Peyer's patch (tissue), 4 donors: ENCODE results near the gene TLL1. TPM values are rescaled to one million over a fixed set of nuclear protein-coding genes. Genes with fewer than 3 reads are reported as not detected.

Source experiments
- DNase-seq, 3 donors: peaks; one replicate each; pipeline ENCODE4 v3.0.0-alpha.2; 2017 to 2019
- H3K27ac ChIP-seq, 4 donors: fragments of 200-600 bp; sonication (generic); one replicate each; pipeline ENCODE4 v1.5.1; 2016 to 2019
- H3K27me3 ChIP-seq, 2 donors: fragments of 200-600 bp; sonication (generic); one replicate each; pipeline ENCODE4 v1.5.1; 2019
- H3K36me3 ChIP-seq, 3 donors: fragments of 200-600 bp; sonication (generic); one replicate each; pipeline ENCODE4 v1.5.1; 2016 to 2019
- H3K4me1 ChIP-seq, 4 donors: fragments of 200-600 bp; sonication (generic); one replicate each; pipeline ENCODE4 v1.5.1; 2016 to 2019
- H3K4me3 ChIP-seq, 4 donors: fragments of 200-600 bp; sonication (generic); 1 replicate in 3 of 4; 2 replicates in 1 of 4; pipeline ENCODE4 v1.5.1; 2016 to 2019; ENCODE audit warnings: mild to moderate bottlenecking in 1 of 4
- H3K9me3 ChIP-seq, 4 donors: fragments of 200-600 bp; sonication (generic); one replicate each; pipeline ENCODE4 v1.5.1; 2016 to 2019; ENCODE audit warnings: mild to moderate bottlenecking in 1 of 4
- CTCF ChIP-seq, 6 experiments: fragments of 450-650 bp in 4 of 6; fragments of 200-600 bp in 2 of 6; sonication (generic) in 1 of 6; IDR thresholded peaks; one replicate each; pipeline ENCODE4 v1.5.1; 2017 to 2019; ENCODE audit warnings: antibody characterized with exemption in 6 of 6, mild to moderate bottlenecking in 3 of 6, moderate library complexity in 1 of 6
- POLR2A ChIP-seq, 2 donors: fragments of 450-650 bp; IDR thresholded peaks; one replicate each; pipeline ENCODE4 v1.5.1; 2017; ENCODE audit warnings: antibody characterized with exemption in 2 of 2, mild to moderate bottlenecking in 2 of 2, moderate library complexity in 2 of 2
- total RNA-seq, 4 donors: library from RNA; depleted of rRNA; stranded (reverse); fragments of >200 nt; gene quantifications; one replicate each; pipeline ENCODE4 v1.1.0, GENCODE V29; 2016

The TLL1 gene
- total RNA-seq, 4 donors from 2014 or later: 1.6 to 7.4 (median 5.5) TPM

GRCh38 chr4:165963621-165964020 lies 90.6 kb downstream of the TLL1 start:
- H3K36me3 ChIP-seq: no peaks in the 10 kb centered on the region
- TF ChIP-seq POLR2A (IDR thresholded peaks at IDR 0.05) (no peak), CTCF (IDR thresholded peaks at IDR 0.05) (no peak)
- no peaks in the 10 kb centered on the region for H3K4me1 ChIP-seq
- DNase-seq: no peak
- no peak overlapping the region for H3K27ac ChIP-seq
- no peak overlapping the region for H3K4me3 ChIP-seq
- H3K27me3 ChIP-seq: no peaks in the 10 kb centered on the region
- H3K9me3 ChIP-seq: peaks cover 0 to 5% (median 0%) of the 10 kb centered on the region in 4 donors

- H3K27me3 ChIP-seq: no peaks in the 10 kb centered on the region
- no peaks in the 10 kb centered on the region for H3K4me1 ChIP-seq
- H3K4me3 ChIP-seq: no peak overlapping the region
- TF ChIP-seq CTCF (IDR thresholded peaks at IDR 0.05) (no peak), POLR2A (IDR thresholded peaks at IDR 0.05) (no peak)
- DNase-seq: no peak
- H3K27ac ChIP-seq: no peak overlapping the region
- H3K36me3 ChIP-seq: no peaks in the 10 kb centered on the region
- peaks cover 0 to 5% (median 0%) of the 10 kb centered on the region in 4 donors for H3K9me3 ChIP-seq
Observed at GRCh38 chr4:165964591-165964990, 91.6 kb downstream of the TLL1 start.

- Histone ChIP-seq H3K9me3 (peaks cover 0 to 5% (median 0%) of the 10 kb centered on the region in 4 donors), H3K27me3 (no peaks in the 10 kb centered on the region), H3K4me3 (no peak overlapping the region), H3K4me1 (no peaks in the 10 kb centered on the region), H3K27ac (no peak overlapping the region), H3K36me3 (no peaks in the 10 kb centered on the region)
- DNase-seq: no peak
- TF ChIP-seq CTCF (IDR thresholded peaks at IDR 0.05) (no peak), POLR2A (IDR thresholded peaks at IDR 0.05) (no peak)
Observed at GRCh38 chr4:165965503-165965902, 92.5 kb downstream of the TLL1 start.

GRCh38 chr4:165966833-165967232 lies 93.8 kb downstream of the TLL1 start:
- H3K36me3 ChIP-seq: no peaks in the 10 kb centered on the region
- no peak overlapping the region for H3K4me3 ChIP-seq
- peaks cover 0 to 5% (median 0%) of the 10 kb centered on the region in 4 donors for H3K9me3 ChIP-seq
- no peak for DNase-seq
- TF ChIP-seq CTCF (IDR thresholded peaks at IDR 0.05) (no peak), POLR2A (IDR thresholded peaks at IDR 0.05) (no peak)
- H3K4me1 ChIP-seq: peaks cover 0 to 8% (median 0%) of the 10 kb centered on the region in 4 donors
- H3K27me3 ChIP-seq: no peaks in the 10 kb centered on the region
- no peak overlapping the region for H3K27ac ChIP-seq

GRCh38 chr4:165967486-165967885 lies 94.4 kb downstream of the TLL1 start:
- H3K4me3 ChIP-seq: no peak overlapping the region
- DNase-seq: no peak

More at GRCh38 chr4:165967486-165967885, 94.4 kb downstream of the TLL1 start:
- Histone ChIP-seq H3K36me3 (no peaks in the 10 kb centered on the region), H3K9me3 (peaks cover 0 to 5% (median 0%) of the 10 kb centered on the region in 4 donors), H3K27me3 (no peaks in the 10 kb centered on the region), H3K27ac (no peak overlapping the region), H3K4me1 (peaks cover 0 to 8% (median 0%) of the 10 kb centered on the region in 4 donors)
- TF ChIP-seq CTCF (IDR thresholded peaks at IDR 0.05) (no peak), POLR2A (IDR thresholded peaks at IDR 0.05) (no peak)
